Activated naive CD4-positive, alpha-beta T cell treated with Interleukin-2 at 50 U/mL for 16 hours (primary cell): ENCODE data around the gene ZNF746.

Experiments used
- DNase-seq: peaks from one replicate; pipeline ENCODE4 v3.0.0-alpha.2; 2020

The ZNF746 gene

DNA sequence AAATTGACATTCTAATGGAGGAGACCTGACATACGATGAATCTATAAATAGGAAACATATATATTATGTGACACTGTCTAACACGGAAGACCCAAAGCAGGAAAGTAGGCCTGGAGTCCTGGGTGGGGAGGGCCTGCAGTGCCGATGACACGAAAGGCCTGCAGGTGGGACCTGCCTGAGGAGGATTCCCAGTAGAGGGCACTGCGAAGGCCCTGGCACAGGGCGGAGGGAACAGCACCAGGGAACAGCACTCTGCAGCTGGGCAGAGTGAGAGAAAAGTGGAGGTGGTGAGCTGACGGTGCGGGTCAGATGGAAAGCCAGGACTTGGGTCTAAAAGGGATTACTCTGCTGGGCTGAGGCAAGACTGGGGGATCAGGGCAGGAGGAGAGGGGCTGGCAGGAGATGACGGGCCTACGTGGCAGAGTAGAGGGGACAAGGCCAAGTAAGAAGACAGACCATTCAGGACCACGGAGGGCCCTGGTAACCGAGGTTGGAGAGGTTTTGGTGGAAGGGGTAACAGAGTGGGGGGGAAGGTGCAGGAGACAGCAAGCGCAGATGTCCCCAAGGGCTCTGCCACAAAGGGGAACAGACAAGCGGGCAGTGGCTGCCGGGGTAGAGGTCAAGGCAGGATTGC lies 8.1 kb downstream of the ZNF746 start:
- no peak for DNase-seq

DNA sequence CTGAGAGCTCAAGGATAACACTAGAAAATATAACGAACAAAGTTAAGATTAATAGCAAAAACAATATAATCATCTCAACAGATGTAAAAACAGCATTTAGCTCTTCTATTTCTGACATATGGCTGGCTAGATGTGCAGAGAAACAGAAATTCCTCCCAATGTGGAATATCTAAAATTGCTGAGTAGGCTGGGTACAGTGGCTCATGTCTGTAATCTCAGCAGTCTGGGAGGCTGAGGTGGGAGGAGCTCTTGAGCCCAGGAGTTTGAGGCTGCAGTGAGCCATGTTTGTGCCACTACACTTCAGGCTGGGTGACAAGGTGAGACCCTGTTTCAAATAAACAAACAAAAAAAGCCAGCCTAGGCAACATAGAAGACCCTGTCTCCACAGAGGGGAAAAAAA lies 18.0 kb downstream of the ZNF746 start:
- DNase-seq, result no peak

DNA sequence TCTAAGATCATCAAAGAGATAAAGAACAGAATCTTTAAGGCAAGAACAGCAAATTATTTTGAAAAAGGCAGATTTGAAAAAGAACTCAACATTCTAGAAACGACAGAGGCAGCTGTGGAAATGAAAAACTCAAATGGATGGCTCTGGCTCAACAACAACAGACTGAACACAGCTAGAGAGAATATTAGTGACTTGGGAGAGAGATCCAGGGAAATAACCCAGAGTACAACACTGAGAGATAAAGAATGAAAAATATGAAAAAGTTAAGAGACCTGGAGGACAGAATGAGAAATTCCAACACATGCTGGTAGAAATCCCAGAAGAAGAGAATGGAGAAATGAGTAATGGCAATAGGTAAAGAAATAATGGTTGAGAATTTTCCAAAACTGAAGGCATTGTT lies 18.9 kb downstream of the ZNF746 start:
- no peak for DNase-seq

DNA sequence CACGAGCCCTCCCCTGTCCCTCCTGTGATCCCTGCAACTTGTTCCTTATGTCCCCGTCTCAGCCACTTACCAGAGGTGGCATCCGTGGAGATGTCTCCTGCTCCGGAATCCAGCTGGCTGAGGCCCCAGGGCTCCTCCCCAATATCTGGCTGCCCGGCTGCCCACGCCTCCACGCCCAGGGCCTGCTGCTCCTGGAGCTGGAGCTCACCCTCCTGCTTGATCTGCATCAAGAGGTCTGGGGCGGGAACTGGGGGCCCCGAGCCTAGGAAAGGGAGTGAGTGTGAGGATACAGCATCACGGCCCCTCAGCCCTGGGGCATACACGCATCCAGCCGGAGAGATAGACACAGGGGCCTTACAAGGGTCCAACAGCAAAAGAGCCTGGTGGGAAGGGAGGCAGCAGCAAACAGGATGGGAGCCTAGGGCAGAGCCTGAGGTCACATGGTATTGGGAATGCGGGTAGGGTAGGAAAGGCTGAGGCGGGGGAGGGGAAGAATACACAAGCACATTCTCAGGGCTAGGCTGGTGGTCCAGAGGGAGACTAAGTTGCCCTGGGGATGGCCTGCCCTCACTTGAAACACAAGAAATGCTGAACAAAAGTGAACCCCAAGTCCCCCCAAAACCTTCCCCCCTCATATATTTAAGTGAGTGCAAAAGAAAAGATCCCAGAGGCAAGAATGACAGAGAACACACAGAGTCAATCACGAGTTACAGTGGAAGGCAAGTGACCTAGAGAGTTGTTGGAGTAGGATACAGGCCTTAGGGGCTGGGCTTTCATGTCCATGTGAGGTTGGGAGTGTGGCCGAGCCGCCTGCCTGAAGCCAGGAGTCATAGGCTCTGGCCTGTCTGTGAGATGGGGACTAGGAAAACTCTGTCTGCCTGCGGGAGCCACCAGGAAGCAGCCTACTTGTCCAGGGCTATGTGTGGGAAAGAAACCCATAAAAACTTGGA lies 19.8 kb downstream of the ZNF746 start:
- DNase-seq, result no peak

DNA sequence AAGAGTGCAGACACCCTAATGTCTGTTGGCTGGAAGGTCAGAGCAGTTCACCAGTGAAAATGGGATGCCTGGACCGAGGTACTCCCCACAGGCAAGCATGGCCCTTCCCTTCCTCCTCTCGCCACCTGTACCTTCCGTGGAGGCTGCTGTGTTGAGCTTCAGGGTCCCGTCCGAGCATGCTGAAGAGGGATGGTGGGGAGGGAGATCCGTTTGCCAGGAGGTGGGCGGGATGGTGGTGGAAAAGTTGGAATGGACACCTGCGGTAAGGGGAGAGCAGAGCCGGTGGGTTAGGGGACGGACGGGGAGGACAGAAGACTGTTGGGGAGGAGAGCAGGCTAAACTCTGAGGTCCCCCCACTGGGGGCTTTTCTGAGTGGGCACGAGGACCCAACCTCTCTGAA lies 20.8 kb downstream of the ZNF746 start:
- no peak for DNase-seq

DNA sequence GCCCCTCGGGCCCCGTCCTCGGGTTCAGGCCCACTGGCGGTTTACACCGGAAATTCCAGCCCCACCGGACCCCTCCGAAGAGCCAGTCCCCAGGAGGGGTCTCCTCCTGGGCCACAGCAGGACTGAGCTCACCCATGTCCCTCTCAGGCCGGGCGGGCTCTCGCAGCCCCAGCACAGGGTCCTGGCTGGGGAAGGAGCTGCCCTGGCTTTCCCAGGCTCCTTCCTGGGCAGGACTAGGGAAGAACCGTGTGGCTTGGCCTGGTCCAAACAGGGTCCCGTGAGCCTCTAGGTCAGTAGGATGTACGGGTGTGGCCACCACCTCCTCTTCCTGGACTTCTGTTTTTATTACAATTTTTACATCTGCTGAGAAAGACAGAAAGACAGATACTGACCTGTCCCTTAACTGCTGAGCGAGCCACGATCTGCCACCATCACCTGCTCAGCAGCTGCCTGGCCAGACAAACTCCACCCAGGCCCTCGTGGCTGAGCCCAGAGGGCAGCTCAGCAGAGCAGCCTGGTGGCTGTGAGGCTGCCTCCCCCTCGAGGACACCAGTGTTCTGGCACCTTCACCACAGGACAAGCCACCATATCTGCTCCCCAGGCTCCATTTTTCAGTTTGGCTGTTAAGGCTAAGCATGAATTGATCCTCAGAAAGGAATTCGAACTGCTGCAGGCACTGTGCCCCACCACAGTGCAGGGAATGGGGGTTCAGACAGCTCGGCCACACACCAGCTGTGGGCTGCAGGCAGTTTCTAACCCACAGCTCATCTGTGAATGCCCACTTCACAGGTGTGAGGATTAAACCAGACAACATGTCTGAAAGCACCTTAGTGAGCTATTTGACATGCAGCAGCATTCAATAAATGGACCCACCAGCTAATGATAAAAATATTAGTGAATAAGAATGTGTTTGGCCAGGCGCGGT lies 22.2 kb downstream of the ZNF746 start:
- no peak for DNase-seq

DNA sequence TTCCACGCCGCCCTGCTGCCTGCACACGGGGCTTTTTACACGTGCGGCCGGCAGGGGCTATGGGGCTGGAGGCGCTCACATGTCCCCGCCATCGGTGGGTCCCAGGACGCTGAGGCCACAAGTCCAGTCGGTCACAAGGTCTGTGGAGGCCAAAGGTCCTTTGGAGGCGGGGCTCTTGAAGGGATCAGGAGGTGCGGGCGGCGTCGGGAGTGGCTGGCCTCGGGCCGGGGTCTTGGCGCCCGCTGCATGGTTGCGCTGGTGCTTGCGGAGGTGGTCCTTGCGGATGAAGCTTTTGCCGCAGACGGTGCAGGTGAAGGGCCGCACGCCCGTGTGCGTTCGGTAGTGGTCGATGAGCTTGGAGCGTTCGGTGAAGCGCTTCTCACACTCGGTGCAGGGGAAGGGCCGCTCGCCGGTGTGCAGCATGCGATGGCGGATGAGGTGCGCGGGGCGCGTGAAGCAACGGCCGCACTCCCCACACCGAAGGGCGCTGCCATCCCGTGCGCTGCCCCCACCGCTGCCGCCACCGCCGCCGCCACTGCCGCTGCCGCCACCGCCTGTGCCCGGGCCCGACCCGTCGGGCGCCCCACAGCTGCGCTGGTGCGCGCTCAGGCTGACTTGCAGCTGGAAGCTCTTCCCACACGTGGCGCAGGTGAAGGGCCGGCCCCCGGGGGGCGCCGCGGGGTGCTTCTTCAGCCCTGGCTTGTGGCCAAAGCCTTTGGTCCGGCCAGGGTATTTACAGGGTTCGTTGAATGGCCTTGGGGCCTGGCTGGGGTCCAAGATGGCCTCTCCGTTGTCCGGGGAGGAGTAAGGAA lies 23.1 kb downstream of the ZNF746 start:
- no peak for DNase-seq

DNA sequence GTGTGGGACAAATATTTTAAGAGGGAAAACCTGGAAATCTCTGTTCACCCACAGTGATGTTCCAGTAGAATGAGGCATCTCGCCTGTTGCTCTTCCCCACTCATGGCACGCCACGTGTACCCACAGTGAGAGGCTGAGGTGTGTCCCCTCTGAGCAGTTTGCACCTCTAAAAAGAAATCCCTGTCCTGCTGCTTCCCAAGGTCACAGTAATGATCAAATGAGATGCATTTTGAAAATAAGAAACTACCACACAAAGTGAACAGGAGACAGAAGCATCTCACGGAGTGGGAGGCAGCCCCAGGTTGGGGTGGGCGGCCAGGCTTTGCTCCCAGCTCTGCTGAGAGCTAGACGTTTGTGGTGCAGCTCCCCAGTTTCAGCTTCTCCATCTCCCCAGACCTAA lies 24.4 kb downstream of the ZNF746 start:
- no peak for DNase-seq

DNA sequence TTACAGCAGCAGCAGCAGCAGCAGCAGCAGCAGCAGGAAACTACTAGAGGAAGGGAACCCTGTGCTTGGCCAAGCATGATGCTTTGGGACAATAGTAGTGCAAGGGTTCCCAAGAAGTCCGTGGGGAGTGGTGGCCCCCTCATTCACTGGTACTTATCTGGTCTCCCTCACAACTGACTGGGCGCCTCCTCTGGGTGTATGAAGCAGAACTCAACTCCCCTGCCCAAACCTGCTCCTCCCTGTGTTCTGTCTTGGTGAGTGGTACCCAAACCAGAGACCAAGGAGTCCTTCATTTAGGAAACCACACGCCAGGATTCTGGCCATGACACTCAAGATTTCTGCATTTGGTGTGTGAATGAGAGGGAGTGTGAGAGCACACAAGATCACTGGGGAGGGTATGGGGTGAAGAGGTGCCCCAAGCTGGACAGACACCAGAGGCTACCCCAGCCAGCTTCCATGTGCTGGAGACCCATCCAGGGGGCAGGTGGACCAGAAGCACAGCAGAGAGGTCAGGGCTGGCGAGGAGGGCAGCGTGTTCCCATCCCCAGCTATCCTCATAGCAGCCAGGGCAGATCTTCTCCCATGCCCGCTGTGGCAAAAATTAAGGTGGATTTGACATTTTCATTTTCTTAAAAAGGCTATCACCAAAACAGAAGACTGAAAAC lies 26.2 kb downstream of the ZNF746 start:
- no peak for DNase-seq

DNA sequence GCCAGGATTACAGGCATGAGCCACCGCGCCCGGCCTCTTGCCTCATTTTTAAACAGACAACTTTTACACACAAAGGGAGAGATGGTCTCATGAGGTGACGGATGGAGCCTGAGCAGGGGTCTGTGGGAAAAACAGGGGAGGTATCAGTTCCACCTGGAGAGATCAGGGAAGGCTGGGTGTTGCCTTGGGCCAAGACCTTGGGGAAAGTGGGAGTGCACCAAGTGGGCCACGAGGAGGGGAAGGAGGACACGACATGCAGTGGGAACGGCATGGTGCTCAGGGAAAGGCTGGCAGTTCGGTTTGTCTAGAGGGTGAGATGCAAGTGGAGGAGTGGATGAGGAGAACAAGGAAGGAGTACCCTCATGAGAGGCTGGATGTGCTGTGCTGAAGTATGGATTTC lies 27.8 kb downstream of the ZNF746 start:
- DNase-seq, result no peak

DNA sequence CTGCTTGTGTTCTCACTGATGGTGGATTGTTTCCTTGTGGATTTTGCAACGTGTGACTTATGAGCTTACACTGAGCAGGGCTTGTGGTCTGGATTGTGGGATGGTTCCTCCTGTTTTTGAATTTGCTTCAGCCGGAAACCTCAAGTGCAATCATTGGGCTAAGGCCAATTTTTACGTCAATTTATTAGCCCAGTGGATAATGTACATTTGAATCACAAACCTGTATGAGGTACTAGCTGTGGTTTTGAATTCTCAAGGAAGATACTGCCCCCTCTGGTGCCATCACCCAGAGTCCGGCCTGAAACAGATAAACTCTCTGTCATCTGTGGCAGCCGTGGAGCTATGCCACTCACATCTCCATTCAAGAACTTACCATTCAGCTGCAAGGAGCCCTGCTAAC lies 29.4 kb downstream of the ZNF746 start:
- DNase-seq, result no peak

DNA sequence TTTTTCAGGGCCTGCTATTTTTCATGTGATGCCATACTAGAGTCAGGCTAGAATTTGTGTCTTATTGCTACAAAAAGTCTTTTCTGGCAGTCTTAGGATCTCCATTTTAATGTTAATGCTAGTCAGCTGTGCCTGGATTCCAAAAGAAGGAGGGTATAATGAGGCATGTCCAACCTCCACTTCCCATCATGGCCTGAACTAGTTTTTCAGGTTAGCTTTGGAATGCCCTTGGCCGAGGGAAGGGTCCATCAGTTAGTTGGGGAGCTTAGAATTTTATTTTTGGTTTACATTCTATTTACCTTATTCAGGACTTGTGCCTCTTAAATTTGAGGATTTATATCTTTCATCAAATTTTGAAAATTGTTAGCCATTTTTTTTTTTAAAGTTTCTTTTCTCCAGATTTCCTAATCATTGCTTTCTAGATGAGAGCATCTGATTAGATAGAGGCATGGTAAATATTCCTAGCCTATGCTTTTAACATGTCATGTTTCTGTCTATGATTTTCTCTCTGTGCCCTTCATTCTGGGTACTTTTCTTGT lies 30.2 kb downstream of the ZNF746 start:
- no peak for DNase-seq

DNA sequence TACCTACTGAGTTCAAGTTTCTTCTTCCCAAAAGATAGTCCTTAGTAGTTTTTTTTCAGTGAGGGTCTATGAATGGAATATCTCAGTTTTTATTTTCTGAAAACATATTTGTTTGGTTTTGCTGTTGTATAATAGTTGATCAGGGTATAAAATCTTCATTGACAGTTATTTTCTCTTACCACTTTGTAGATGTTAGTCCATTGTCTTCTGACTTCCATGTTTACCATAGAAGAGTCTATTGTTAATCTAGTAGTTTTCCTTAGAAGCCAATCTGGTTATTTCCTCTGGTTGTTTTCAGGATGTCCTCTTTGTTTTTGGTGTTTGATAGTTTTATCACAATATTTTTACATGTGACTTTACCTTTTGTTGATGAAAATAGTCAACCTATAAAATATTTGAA lies 31.2 kb downstream of the ZNF746 start:
- DNase-seq, result no peak

DNA sequence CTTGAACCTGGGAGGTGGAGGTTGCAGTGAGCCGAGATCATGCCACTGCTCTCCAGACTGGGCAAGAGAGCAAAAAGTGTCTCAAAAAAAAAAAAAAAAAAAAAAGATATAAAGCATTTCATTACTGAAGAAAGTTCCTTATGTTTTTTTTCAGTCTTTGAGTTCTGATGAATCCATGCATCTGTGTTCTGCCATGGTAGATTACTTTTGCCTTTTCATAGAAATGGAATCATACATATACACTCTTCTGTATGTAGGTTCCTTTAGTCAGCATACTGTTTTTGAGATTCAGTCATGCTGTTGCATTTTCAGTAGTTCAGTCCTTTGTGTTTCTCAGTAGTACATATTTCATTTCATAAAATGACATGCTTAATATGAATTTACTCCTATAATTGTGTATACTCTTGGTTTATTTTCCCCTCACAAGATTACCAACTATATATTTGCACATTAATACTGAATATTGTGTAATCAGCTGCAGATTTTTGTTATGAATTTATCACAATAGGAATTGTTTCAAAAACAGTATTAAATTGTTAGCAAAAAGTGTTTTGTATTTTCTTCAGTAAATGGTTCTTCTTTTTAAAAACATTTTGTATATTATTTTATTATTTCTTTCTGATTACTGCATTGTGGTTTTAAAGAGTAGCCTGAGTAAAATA lies 34.0 kb downstream of the ZNF746 start:
- DNase-seq, result no peak

DNA sequence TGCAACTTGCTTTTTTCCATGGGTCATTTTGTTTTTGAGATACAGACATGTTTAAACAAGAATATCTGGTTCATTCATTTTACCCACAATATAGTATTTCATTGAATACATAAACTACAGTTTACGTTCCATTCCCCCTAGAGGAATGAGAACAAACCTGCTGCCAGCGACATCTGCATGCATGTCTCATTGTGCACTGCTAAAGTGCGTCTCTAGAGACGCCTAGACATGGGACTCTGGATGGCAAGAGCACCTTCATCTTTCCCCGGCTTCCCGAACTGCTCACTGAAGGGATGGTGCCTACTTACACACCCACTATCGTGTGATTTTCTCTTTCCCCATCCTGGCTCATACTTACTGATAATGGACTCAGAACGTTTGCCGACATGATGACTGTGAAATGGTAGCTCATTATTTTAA lies 35.5 kb downstream of the ZNF746 start:
- DNase-seq, result no peak

DNA sequence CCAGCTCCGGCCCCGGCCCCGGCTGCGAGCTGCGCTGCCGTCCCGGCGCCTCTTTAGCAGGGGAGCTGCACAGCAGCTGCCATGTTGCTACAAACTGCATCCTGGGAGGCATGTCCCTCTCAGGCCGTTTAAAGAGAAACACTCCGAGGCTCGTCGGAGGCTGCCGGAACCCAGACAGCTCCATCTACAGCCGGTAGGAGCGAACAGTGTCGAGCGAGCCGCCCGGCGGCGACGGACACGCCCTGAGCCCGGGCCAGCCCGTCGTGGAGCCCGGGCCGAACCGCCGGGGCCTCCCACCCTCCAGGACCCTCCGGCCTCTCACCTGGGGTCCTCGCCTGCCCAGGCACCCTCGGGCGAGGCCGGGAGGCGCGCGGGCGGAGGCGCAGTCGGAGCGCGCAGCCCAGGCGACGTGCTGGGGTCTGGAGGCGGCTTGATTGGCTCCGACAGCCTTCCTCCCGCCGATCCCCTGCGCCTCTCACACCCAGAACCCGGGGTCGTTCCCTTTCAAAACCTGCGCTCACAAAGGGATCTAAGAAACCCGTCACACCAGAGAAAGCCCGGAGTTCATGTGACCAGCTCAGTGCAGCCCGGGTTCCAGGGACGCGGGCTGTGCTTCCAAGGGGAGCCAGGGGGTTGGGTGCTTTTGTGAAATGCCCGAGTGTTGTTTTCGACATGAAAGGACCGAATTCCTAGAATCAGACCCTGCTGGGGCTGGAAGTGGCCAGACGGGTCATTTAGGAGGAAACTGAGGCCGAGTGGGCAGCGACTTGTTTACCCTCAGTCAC lies 36.9 kb downstream of the ZNF746 start, which contains the start of gene ZNF777:
TSS of gene ZNF777 (minus strand) at position 570 of the 785 bp plus-strand sequence. CDS start 5,040 bp downstream, outside the sequence.
- DNase-seq, result peak; percentile 85

DNA sequence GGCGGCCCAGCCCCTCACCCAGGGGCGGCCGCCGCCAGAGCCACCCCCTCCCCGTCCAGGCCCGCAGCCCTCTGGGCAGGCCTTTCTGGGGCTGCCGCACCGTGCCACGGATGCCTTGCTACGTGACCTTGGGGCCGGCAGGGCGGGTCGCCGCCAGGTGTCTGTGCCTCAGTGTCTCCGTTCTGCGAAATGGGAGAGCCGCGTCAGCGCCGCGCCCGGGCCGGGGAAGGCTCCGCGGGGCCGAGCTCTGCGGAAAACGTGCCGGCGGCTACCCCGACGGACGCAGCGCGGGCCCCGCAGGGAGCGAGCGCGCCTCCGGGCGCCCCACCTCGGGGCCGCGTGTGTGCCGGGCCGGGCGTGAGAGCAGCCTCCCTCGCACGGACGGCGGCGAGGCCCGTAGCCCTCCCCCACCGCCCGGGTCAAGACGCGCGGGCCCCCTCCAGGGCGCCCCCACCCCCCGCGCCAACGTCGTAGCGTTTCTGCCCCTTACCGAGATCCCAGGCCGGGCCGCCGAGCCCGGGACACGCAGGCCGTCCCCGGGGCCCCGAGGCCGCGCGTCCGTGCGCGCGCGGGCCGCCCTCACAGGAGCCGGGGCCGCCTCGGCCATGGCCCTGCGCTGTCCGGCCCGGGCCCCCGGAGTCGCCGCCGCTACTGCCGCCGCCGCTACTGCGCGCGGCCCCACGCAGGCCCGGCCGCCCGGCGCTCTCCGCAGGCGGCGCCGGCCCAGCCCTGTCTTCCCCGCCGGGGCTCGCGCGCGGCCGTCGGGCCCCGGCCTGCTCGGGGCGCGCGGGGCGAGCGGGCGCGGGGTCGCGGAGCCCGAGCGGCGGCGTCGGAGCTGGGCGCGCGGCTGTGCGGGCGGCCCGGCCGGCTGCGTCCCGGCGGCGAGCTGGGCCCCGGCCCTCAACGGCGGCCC lies 37.8 kb downstream of the ZNF746 start:
- peak; percentile 18 for DNase-seq

DNA sequence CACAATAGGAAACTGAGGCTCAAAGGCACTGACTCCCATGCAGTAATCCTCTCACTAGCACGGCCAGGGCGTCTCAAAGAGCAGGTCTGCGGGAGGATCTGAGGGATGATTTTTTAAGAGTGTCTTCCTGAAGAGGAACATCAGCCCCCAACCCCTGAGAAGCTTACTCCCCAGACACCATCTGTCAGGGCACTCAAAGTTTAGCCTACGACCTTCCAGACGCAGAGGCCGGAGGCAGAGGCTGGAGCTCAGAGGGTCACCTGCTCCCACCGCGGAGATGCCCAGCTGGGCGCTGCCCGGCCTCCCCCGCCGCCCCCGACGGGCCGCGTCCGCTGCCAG lies 38.4 kb downstream of the ZNF746 start:
- DNase-seq, result no peak

DNA sequence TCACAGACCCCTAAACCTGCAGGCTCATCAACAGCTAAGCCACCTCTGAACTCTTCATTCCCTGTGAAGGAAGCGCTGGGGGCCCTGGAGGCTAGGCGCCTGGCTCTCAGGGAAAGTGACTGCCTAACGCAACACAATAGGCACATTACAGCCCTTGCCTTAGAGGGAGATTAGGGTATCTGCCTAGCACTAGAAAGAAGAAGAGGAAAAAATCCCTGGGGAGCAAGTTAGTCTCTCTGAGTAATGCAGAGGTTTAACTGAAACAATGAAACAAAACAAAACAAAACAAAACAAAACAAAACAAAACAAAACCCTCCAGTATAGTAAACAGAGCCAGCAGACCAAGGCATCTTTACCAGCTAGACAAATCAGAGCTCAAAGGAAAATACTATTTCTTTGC lies 39.4 kb downstream of the ZNF746 start:
- DNase-seq, result no peak
